MM.1S (cell line): Measurements from ENCODE around the gene STON2.

Source experiments
- DNase-seq: peaks from one replicate; pipeline ENCODE4 v3.0.0-alpha.2; 2015
- H2AFZ ChIP-seq: fragments of 300-600 bp; sonication (generic); 2 replicates; pipeline ENCODE4 v1.6.0; 2016; ENCODE audit warnings: antibody characterized with exemption, low read length
- H3F3A ChIP-seq: fragments of 300-600 bp; sonication (generic); 2 replicates; pipeline ENCODE4 v1.6.1; 2016; ENCODE audit warnings: mild to moderate bottlenecking, antibody characterized with exemption, low read length, moderate library complexity, mixed read lengths; ENCODE audit not compliant: insufficient read depth
- H3K27ac ChIP-seq: fragments of 300-600 bp; sonication (generic); 2 replicates; pipeline ENCODE4 v1.5.1; 2016; ENCODE audit warnings: mild to moderate bottlenecking, low read length
- H3K27me3 ChIP-seq: fragments of 300-600 bp; sonication (generic); replicated peaks from 2 replicates; pipeline ENCODE4 v1.6.0; 2016; ENCODE audit warnings: low read length; ENCODE audit not compliant: insufficient read depth
- H3K36me3 ChIP-seq: fragments of 300-600 bp; sonication (generic); replicated peaks from 2 replicates; pipeline ENCODE4 v1.6.1; 2016; ENCODE audit warnings: mild to moderate bottlenecking, low read length, mixed read lengths; ENCODE audit not compliant: insufficient read depth
- H3K4me1 ChIP-seq: fragments of 300-600 bp; sonication (generic); 2 replicates; pipeline ENCODE4 v1.6.1; 2016; ENCODE audit warnings: low read length, mixed read lengths
- H3K4me2 ChIP-seq: fragments of 300-600 bp; sonication (generic); 2 replicates; pipeline ENCODE4 v1.6.0; 2016; ENCODE audit warnings: low read depth, low read length
- H3K4me3 ChIP-seq: fragments of 300-600 bp; sonication (generic); 2 replicates; pipeline ENCODE4 v1.5.1; 2016; ENCODE audit warnings: low read length, mixed read lengths
- H3K79me2 ChIP-seq: fragments of 300-600 bp; sonication (generic); 2 replicates; pipeline ENCODE4 v1.6.1; 2016; ENCODE audit warnings: mixed run types, low read length, mixed read lengths
- H3K9ac ChIP-seq: fragments of 300-600 bp; sonication (generic); 2 replicates; pipeline ENCODE4 v1.6.1; 2016; ENCODE audit warnings: low read length, mixed read lengths
- H3K9me2 ChIP-seq: fragments of 300-600 bp; sonication (generic); replicated peaks from 2 replicates; pipeline ENCODE4 v1.6.1; 2016; ENCODE audit warnings: mild to moderate bottlenecking, low read length, mixed read lengths; ENCODE audit not compliant: insufficient read depth
- H3K9me3 ChIP-seq: fragments of 300-600 bp; sonication (generic); replicated peaks from 2 replicates; pipeline ENCODE4 v1.6.1; 2016; ENCODE audit warnings: mild to moderate bottlenecking, low read length, mixed read lengths; ENCODE audit not compliant: insufficient read depth
- H4K20me1 ChIP-seq: fragments of 300-600 bp; sonication (generic); 2 replicates; pipeline ENCODE4 v1.6.1; 2016; ENCODE audit warnings: mild to moderate bottlenecking, low read length, moderate library complexity, mixed read lengths; ENCODE audit not compliant: insufficient read depth
- CTCF ChIP-seq: fragments of 300-600 bp; sonication (generic); IDR thresholded peaks from 2 replicates; pipeline ENCODE4 v1.5.1; 2016; ENCODE audit warnings: antibody characterized with exemption, low read length, mixed read lengths
- EZH2 ChIP-seq: fragments of 300-600 bp; sonication (generic); optimal IDR thresholded peaks from 2 replicates; pipeline ENCODE3; 2017; ENCODE audit warnings: low read depth, mild to moderate bottlenecking, antibody characterized with exemption, low read length, mixed read lengths
- EZH2phosphoT487 ChIP-seq: fragments of 300-600 bp; sonication (generic); IDR thresholded peaks from 2 replicates; pipeline ENCODE4 v1.6.1; 2018; ENCODE audit warnings: antibody characterized with exemption, low read length

Gene STON2

GRCh38 chr14:81366214-81366613 lies 33.9 kb downstream of the STON2 start:
- Histone ChIP-seq H3K27me3 (no peaks in the 10 kb centered on the region), H3K36me3 (no peaks in the 10 kb centered on the region), H2AFZ (no peak overlapping the region), H3K9ac (no peak overlapping the region), H3K9me2 (no peaks in the 10 kb centered on the region), H3K4me2 (no peak overlapping the region), H4K20me1 (no peaks in the 10 kb centered on the region), H3K4me1 (0 out of 2 replicates have a peak, but pooled peaks cover under 1% of the 10 kb centered on the region), H3K27ac (no peak overlapping the region), H3F3A (no peaks in the 10 kb centered on the region), H3K79me2 (no peaks in the 10 kb centered on the region; the same call in 1 of the 2 replicates), H3K4me3 (no peak overlapping the region), H3K9me3 (no peaks in the 10 kb centered on the region)
- no peak for TF ChIP-seq CTCF
- TF ChIP-seq EZH2: no peak
- no peak for TF ChIP-seq EZH2phosphoT487
- DNase-seq: no peak

- no peaks in the 10 kb centered on the region for H3K9me2 ChIP-seq
- H3K36me3 ChIP-seq: no peaks in the 10 kb centered on the region
- DNase-seq: no peak
- 0 out of 2 replicates have a peak, but pooled peaks cover 7% of the 10 kb centered on the region for H3K4me1 ChIP-seq
- no peak overlapping the region for H3K9ac ChIP-seq
- TF ChIP-seq EZH2phosphoT487 (no peak), EZH2 (no peak), CTCF (no peak)
- H3K4me3 ChIP-seq: no peak overlapping the region
- no peak overlapping the region for H3K4me2 ChIP-seq
- peaks cover 11% of the 10 kb centered on the region for H3K79me2 ChIP-seq
- no peaks in the 10 kb centered on the region for H3K27me3 ChIP-seq
- H3K27ac ChIP-seq: no peak overlapping the region
- H4K20me1 ChIP-seq: no peaks in the 10 kb centered on the region
- H3K9me3 ChIP-seq: no peaks in the 10 kb centered on the region
- H2AFZ ChIP-seq: no peak overlapping the region
- no peaks in the 10 kb centered on the region for H3F3A ChIP-seq
Observed at GRCh38 chr14:81363746-81364378, 36.3 kb downstream of the STON2 start.

- H3K9ac ChIP-seq: no peak overlapping the region
- H3K27ac ChIP-seq: no peak overlapping the region
- no peaks in the 10 kb centered on the region for H3K36me3 ChIP-seq
- H3K27me3 ChIP-seq: no peaks in the 10 kb centered on the region
- no peak for DNase-seq
- H3K9me3 ChIP-seq: no peaks in the 10 kb centered on the region
- no peak overlapping the region for H3K4me3 ChIP-seq
- no peak overlapping the region for H2AFZ ChIP-seq
- no peaks in the 10 kb centered on the region for H3K4me1 ChIP-seq
- H3K79me2 ChIP-seq: peaks cover 15% of the 10 kb centered on the region
- no peaks in the 10 kb centered on the region for H4K20me1 ChIP-seq
- H3K9me2 ChIP-seq: no peaks in the 10 kb centered on the region
- no peak overlapping the region for H3K4me2 ChIP-seq
- no peaks in the 10 kb centered on the region for H3F3A ChIP-seq
- no peak for TF ChIP-seq EZH2phosphoT487
Observed at GRCh38 chr14:81353691-81354323, 46.3 kb downstream of the STON2 start.

- DNase-seq: no peak
- Histone ChIP-seq H3K4me3 (no peak overlapping the region), H3F3A (no peaks in the 10 kb centered on the region), H3K4me1 (no peaks in the 10 kb centered on the region), H2AFZ (no peak overlapping the region), H3K9ac (no peak overlapping the region), H4K20me1 (no peaks in the 10 kb centered on the region), H3K9me2 (no peaks in the 10 kb centered on the region), H3K36me3 (no peaks in the 10 kb centered on the region), H3K79me2 (peaks cover 17% of the 10 kb centered on the region), H3K27me3 (no peaks in the 10 kb centered on the region), H3K9me3 (no peaks in the 10 kb centered on the region), H3K4me2 (no peak overlapping the region), H3K27ac (no peak overlapping the region)
- TF ChIP-seq CTCF (no peak), EZH2phosphoT487 (no peak), EZH2 (no peak)
Observed at GRCh38 chr14:81352413-81352812, 47.7 kb downstream of the STON2 start.
